Suprapubic skin (tissue), 4 donors: Measurements from ENCODE around the gene HIRIP3. TPM values are rescaled to one million over a fixed set of nuclear protein-coding genes. Genes with fewer than 3 reads are reported as not detected.

Experiments
- DNase-seq, 2 donors: peaks; one replicate each; pipeline ENCODE4 v3.0.0-alpha.2; 2019; ENCODE audit warnings: low spot score in 2 of 2
- H3K27ac ChIP-seq: fragments of 200-600 bp; sonication (generic); one replicate; pipeline ENCODE4 v1.5.1; 2019
- H3K27me3 ChIP-seq: fragments of 200-600 bp; sonication (generic); one replicate; pipeline ENCODE4 v1.5.1; 2019
- H3K36me3 ChIP-seq: fragments of 200-600 bp; sonication (generic); one replicate; pipeline ENCODE4 v1.5.1; 2019
- H3K4me1 ChIP-seq: fragments of 200-600 bp; sonication (generic); one replicate; pipeline ENCODE4 v1.5.1; 2019
- H3K4me3 ChIP-seq: fragments of 200-600 bp; sonication (generic); one replicate; pipeline ENCODE4 v1.5.1; 2019; ENCODE audit warnings: mild to moderate bottlenecking
- H3K9me3 ChIP-seq: fragments of 200-600 bp; sonication (generic); one replicate; pipeline ENCODE4 v1.5.1; 2019
- CTCF ChIP-seq, 2 donors: fragments of 200-600 bp in 1 of 2; fragments of 450-650 bp in 1 of 2; sonication (generic) in 1 of 2; IDR thresholded peaks; one replicate each; pipeline ENCODE4 v1.5.1; 2016 to 2019; ENCODE audit warnings: antibody characterized with exemption in 2 of 2, mild to moderate bottlenecking in 1 of 2, moderate library complexity in 1 of 2
- EP300 ChIP-seq: sonication (generic); formaldehyde crosslinking; IDR thresholded peaks from one replicate; pipeline ENCODE4 v1.6.1; 2017; ENCODE audit warnings: antibody characterized with exemption
- POLR2A ChIP-seq, 2 donors: fragments of 450-650 bp; IDR thresholded peaks; one replicate each; pipeline ENCODE4 v1.6.1; 2017; ENCODE audit warnings: antibody characterized with exemption in 2 of 2, mild to moderate bottlenecking in 2 of 2, moderate library complexity in 2 of 2
- POLR2AphosphoS5 ChIP-seq, 3 donors: sonication (generic); formaldehyde crosslinking; IDR thresholded peaks; one replicate each; pipeline ENCODE4 v1.6.1; 2017; ENCODE audit warnings: antibody characterized with exemption in 3 of 3
- WGBS: methylation state at CpG from one replicate; pipeline ENCODE4 v1.1.5; 2018; 5-methylcytosine and 5-hydroxymethylcytosine counted together
- total RNA-seq, 4 donors: library from RNA; depleted of rRNA; stranded (reverse); fragments of >200 nt; gene quantifications; one replicate each; pipeline ENCODE4 v1.1.0, GENCODE V29; 2016

Gene HIRIP3
- total RNA-seq, 4 donors from 2014 or later: 14.6 to 29.3 (median 21.7) TPM

GRCh38 chr16:30009990-30010843 is 14.8 kb upstream of the HIRIP3 start:
- H3K27ac ChIP-seq: no peak overlapping the region
- peak overlapping the region; percentile 58 for H3K4me3 ChIP-seq
- WGBS: 0% methylated on average over 3 of the region's 34 CpGs
- peaks cover 25% of the 10 kb centered on the region for H3K4me1 ChIP-seq
- H3K36me3 ChIP-seq: no peaks in the 10 kb centered on the region
- no peak for TF ChIP-seq EP300
- H3K9me3 ChIP-seq: no peaks in the 10 kb centered on the region
- H3K27me3 ChIP-seq: peaks cover 40% of the 10 kb centered on the region
- no peak for DNase-seq

- Histone ChIP-seq H3K4me3 (no peak overlapping the region), H3K4me1 (peaks cover 25% of the 10 kb centered on the region), H3K27ac (no peak overlapping the region), H3K9me3 (no peaks in the 10 kb centered on the region), H3K27me3 (peaks cover 40% of the 10 kb centered on the region), H3K36me3 (peaks cover 2% of the 10 kb centered on the region)
- DNase-seq: no peak
- TF ChIP-seq CTCF (IDR thresholded peaks at IDR 0.05) (no peak), POLR2A (IDR thresholded peaks at IDR 0.05) (no peak), EP300 (no peak), POLR2AphosphoS5 (IDR thresholded peaks at IDR 0.05) (no peak)
- 48% methylated on average over 23 of the region's 26 CpGs for WGBS
Measured at GRCh38 chr16:30009085-30009862, 13.9 kb upstream of the HIRIP3 start.

GRCh38 chr16:30007378-30007895 is 12.0 kb upstream of the HIRIP3 start:
- no peak for DNase-seq
- 70% methylated on average over 3 of the region's 11 CpGs for WGBS
- peaks cover 11% of the 10 kb centered on the region for H3K36me3 ChIP-seq
- TF ChIP-seq EP300: no peak
- no peak for TF ChIP-seq POLR2AphosphoS5 (IDR thresholded peaks at IDR 0.05)
- TF ChIP-seq CTCF (IDR thresholded peaks at IDR 0.05): no peak
- TF ChIP-seq POLR2A (IDR thresholded peaks at IDR 0.05): no peak
- H3K27me3 ChIP-seq: peaks cover 40% of the 10 kb centered on the region
- H3K4me3 ChIP-seq: no peak overlapping the region
- peaks cover 25% of the 10 kb centered on the region for H3K4me1 ChIP-seq
- H3K9me3 ChIP-seq: no peaks in the 10 kb centered on the region
- no peak overlapping the region for H3K27ac ChIP-seq

- no peaks in the 10 kb centered on the region for H3K9me3 ChIP-seq
- TF ChIP-seq EP300: no peak
- WGBS: 73% methylated on average over 25 of the region's 34 CpGs
- no peak overlapping the region for H3K4me3 ChIP-seq
- peaks cover 18% of the 10 kb centered on the region for H3K36me3 ChIP-seq
- DNase-seq: no peak
- H3K27ac ChIP-seq: no peak overlapping the region
- H3K4me1 ChIP-seq: peaks cover 24% of the 10 kb centered on the region
- H3K27me3 ChIP-seq: peaks cover 34% of the 10 kb centered on the region
Measured at GRCh38 chr16:30006659-30007377, 11.4 kb upstream of the HIRIP3 start.

- peaks cover 25% of the 10 kb centered on the region for H3K36me3 ChIP-seq
- H3K4me1 ChIP-seq: peaks cover 16% of the 10 kb centered on the region
- H3K4me3 ChIP-seq: no peak overlapping the region
- DNase-seq: no peak
- H3K9me3 ChIP-seq: no peaks in the 10 kb centered on the region
- 80% methylated on average over 16 of the region's 18 CpGs for WGBS
- H3K27ac ChIP-seq: no peak overlapping the region
- peaks cover 27% of the 10 kb centered on the region for H3K27me3 ChIP-seq
- TF ChIP-seq POLR2AphosphoS5 (IDR thresholded peaks at IDR 0.05) (no peak), EP300 (no peak), POLR2A (IDR thresholded peaks at IDR 0.05) (no peak), CTCF (IDR thresholded peaks at IDR 0.05) (no peak)
Measured at GRCh38 chr16:30006095-30006473, 10.7 kb upstream of the HIRIP3 start.
